Measurements from ENCODE around the gene ANKRD23.

GRCh38 chr2:96860065-96861029, 16.5 kb upstream of the ANKRD23 start:
- TF ChIP-seq, protein P1, sequence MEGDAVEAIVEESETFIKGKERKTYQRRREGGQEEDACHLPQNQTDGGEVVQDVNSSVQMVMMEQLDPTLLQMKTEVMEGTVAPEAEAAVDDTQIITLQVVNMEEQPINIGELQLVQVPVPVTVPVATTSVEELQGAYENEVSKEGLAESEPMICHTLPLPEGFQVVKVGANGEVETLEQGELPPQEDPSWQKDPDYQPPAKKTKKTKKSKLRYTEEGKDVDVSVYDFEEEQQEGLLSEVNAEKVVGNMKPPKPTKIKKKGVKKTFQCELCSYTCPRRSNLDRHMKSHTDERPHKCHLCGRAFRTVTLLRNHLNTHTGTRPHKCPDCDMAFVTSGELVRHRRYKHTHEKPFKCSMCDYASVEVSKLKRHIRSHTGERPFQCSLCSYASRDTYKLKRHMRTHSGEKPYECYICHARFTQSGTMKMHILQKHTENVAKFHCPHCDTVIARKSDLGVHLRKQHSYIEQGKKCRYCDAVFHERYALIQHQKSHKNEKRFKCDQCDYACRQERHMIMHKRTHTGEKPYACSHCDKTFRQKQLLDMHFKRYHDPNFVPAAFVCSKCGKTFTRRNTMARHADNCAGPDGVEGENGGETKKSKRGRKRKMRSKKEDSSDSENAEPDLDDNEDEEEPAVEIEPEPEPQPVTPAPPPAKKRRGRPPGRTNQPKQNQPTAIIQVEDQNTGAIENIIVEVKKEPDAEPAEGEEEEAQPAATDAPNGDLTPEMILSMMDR (IDR thresholded peaks at IDR 0.05; ENCODE audit: low read depth, low read length), result no peak
- TF ChIP-seq EZH2phosphoT487 (IDR thresholded peaks at IDR 0.05; ENCODE audit: low read depth), result no peak
